Right lobe of liver (tissue), 4 donors: ENCODE measurements around the gene PHF2.

Experiments
- CTCF ChIP-seq, 4 donors: fragments of 200-600 bp in 3 of 4; fragments of 450-650 bp in 1 of 4; IDR thresholded peaks; one replicate each; pipeline versions ENCODE4 v1.5.1 to v1.8.0; 2016 to 2022; ENCODE audit warnings: antibody characterized with exemption in 4 of 4, mild to moderate bottlenecking in 2 of 4
- POLR2A ChIP-seq: fragments of 450-650 bp; IDR thresholded peaks from one replicate; pipeline ENCODE4 v1.6.1; 2017; ENCODE audit warnings: antibody characterized with exemption, mild to moderate bottlenecking
- donor health status: DM: no; HTN: no; CAD: no.
- donor health status: DM: no; HTN: no; CAD: no.
- donor health status: DM: no; HTN: yes; CAD: no.

GRCh38 chr9:93598647-93599241 is 22.4 kb downstream of the PHF2 start:
- TF ChIP-seq CTCF (IDR thresholded peaks at IDR 0.05) = no peak
- TF ChIP-seq POLR2A = no peak
